A673 (cell line): ENCODE data around the gene ZBTB1. TPM values are rescaled to one million over a fixed set of nuclear protein-coding genes. Genes with fewer than 3 reads are reported as not detected.

Source experiments
- BruUV-seq: library from RNA; stranded (reverse); fragments of 400-500 nt; replicated peaks from 2 replicates; lab custom pipeline; 2021; lab: Mats Ljungman, UMichigan
- CTCF ChIA-PET: fragments of 300-600 bp; sonication (Branson Sonifier 250); formaldehyde crosslinking; loops from one replicate; lab custom pipeline; 2022; ENCODE audit warnings: antibody characterized with exemption; lab: Charles Lee
- POLR2A ChIA-PET: fragments of 300-600 bp; sonication (Branson Sonifier 250); formaldehyde crosslinking; loops from one replicate; lab custom pipeline; 2022; ENCODE audit warnings: antibody characterized with exemption; ENCODE audit not compliant: low non-redundant PET; lab: Charles Lee
- DNase-seq: peaks from one replicate; pipeline ENCODE4 v3.0.0-alpha.2; 2015; ENCODE audit warnings: low spot score
- H3K27ac ChIP-seq: fragments of 200-600 bp; sonication (generic); 2 replicates; pipeline ENCODE4 v1.5.1; 2016; ENCODE audit warnings: mixed run types, low read depth, mild to moderate bottlenecking, mixed read lengths, antibody characterized with exemption, low read length; ENCODE audit not compliant: poor library complexity, severe bottlenecking
- H3K27me3 ChIP-seq: fragments of 200-600 bp; sonication (generic); replicated peaks from 2 replicates; pipeline ENCODE4 v1.6.1; 2017; ENCODE audit warnings: mixed run types, low read depth, mild to moderate bottlenecking, mixed read lengths, antibody characterized with exemption, low read length; ENCODE audit not compliant: insufficient read depth, poor library complexity
- H3K36me3 ChIP-seq: fragments of 200-600 bp; sonication (generic); 2 replicates; pipeline ENCODE4 v1.6.1; 2016; ENCODE audit warnings: mixed run types, mild to moderate bottlenecking, mixed read lengths, antibody characterized with exemption, low read length; ENCODE audit not compliant: insufficient read depth, poor library complexity, severe bottlenecking
- H3K4me1 ChIP-seq: fragments of 200-600 bp; sonication (generic); 2 replicates; pipeline ENCODE4 v1.6.1; 2017; ENCODE audit warnings: mixed run types, mild to moderate bottlenecking, mixed read lengths, antibody characterized with exemption, low read length; ENCODE audit not compliant: insufficient read depth, poor library complexity, severe bottlenecking
- H3K4me3 ChIP-seq: fragments of 200-600 bp; sonication (generic); 2 replicates; pipeline ENCODE4 v1.5.1; 2016; ENCODE audit warnings: low read depth, mixed run types, mild to moderate bottlenecking, mixed read lengths, low read length; ENCODE audit not compliant: poor library complexity, severe bottlenecking
- H3K9me3 ChIP-seq: fragments of 200-600 bp; sonication (generic); 2 replicates; pipeline ENCODE4 v1.6.1; 2016; ENCODE audit warnings: mixed run types, low read depth, mild to moderate bottlenecking, mixed read lengths, antibody characterized with exemption, low read length; ENCODE audit not compliant: poor library complexity, severe bottlenecking
- EZH2 ChIP-seq: fragments of 200-600 bp; sonication (generic); IDR thresholded peaks from 2 replicates; pipeline ENCODE4 v1.6.1; 2017; ENCODE audit warnings: borderline replicate concordance, low read depth, mild to moderate bottlenecking, mixed read lengths, antibody characterized with exemption, low read length; ENCODE audit not compliant: poor library complexity, severe bottlenecking
- intact Hi-C: fragments of 100-400 bp; cut with micrococcal nuclease; formaldehyde crosslinking; loops from one replicate; pipeline ENCODE4 v1.10.0; 2022; ENCODE audit not compliant: unreplicated experiment
- total RNA-seq: library from RNA; stranded (reverse); gene quantifications from 2 replicates; pipeline ENCODE4 v1.2.3, GENCODE V29; 2021
- TF ChIP-seq, protein P1 (sequence below): fragments of 300-800, 200-600 bp; sonication (generic); conservative IDR thresholded peaks from 2 replicates; pipeline ENCODE4 v1.5.1; 2017; ENCODE audit warnings: low read depth, mild to moderate bottlenecking, antibody characterized with exemption, low read length, moderate library complexity, mixed read lengths

Gene ZBTB1
- total RNA-seq, 1 experiment from 2014 or later = 37.7 TPM

DNA sequence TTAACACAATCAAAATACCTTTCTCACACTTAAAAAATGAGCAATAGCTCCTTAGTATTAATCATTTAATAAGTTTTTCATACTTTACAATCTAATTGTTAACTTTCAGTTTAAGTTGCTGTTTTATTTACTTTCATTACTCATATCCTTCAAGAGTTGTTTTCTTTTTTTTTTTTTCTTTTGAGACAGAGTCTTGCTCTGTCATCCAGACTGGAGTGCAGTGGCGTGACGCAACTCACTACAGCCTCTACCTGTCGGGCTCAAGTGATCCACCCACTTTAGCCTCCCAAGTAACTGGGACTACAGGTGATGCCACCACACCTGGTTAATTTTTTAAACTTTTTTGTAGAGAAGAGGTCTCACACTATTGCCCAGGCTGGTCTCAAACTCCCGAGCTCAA, 16.1 kb downstream of the ZBTB1 start:
- intact Hi-C loops = no loop called here
- TF ChIP-seq EZH2 = no peak
- TF ChIP-seq, protein P1, sequence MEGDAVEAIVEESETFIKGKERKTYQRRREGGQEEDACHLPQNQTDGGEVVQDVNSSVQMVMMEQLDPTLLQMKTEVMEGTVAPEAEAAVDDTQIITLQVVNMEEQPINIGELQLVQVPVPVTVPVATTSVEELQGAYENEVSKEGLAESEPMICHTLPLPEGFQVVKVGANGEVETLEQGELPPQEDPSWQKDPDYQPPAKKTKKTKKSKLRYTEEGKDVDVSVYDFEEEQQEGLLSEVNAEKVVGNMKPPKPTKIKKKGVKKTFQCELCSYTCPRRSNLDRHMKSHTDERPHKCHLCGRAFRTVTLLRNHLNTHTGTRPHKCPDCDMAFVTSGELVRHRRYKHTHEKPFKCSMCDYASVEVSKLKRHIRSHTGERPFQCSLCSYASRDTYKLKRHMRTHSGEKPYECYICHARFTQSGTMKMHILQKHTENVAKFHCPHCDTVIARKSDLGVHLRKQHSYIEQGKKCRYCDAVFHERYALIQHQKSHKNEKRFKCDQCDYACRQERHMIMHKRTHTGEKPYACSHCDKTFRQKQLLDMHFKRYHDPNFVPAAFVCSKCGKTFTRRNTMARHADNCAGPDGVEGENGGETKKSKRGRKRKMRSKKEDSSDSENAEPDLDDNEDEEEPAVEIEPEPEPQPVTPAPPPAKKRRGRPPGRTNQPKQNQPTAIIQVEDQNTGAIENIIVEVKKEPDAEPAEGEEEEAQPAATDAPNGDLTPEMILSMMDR = no peak
- DNase-seq = no peak
- Histone ChIP-seq H3K4me1 (no peaks in the 10 kb centered on the region), H3K27ac (no peak overlapping the region), H3K9me3 (no peaks in the 10 kb centered on the region), H3K27me3 (no peaks in the 10 kb centered on the region), H3K36me3 (peaks cover 28% of the 10 kb centered on the region), H3K4me3 (no peak overlapping the region)
- no TSS peak for BruUV-seq
- CTCF ChIA-PET = no interaction called here
- POLR2A ChIA-PET = no interaction called here

DNA sequence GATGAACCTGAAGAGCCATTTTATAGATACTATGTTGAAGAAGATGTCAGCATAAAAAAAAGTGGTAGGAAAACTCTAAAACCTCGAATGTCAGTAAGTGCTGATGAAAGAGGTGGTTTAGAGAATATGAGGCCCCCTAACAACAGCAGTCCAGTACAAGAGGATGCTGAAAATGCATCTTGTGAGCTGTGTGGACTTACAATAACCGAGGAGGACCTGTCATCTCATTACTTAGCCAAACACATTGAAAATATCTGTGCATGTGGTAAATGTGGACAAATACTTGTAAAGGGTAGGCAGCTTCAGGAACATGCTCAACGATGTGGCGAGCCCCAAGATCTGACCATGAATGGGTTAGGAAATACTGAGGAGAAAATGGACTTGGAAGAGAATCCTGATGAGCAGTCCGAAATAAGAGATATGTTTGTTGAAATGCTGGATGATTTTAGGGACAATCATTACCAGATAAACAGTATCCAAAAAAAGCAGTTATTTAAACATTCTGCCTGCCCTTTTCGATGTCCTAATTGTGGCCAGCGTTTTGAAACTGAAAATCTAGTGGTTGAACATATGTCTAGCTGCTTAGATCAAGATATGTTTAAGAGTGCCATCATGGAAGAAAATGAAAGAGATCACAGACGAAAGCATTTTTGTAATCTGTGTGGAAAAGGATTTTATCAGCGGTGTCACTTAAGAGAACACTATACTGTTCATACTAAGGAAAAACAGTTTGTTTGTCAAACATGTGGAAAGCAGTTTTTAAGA, 18.2 kb downstream of the ZBTB1 start:
- intact Hi-C loops = no loop called here
- no peak for TF ChIP-seq EZH2
- Histone ChIP-seq H3K36me3 (peaks cover 28% of the 10 kb centered on the region), H3K27me3 (no peaks in the 10 kb centered on the region), H3K9me3 (no peaks in the 10 kb centered on the region), H3K4me3 (no peak overlapping the region), H3K27ac (no peak overlapping the region), H3K4me1 (no peaks in the 10 kb centered on the region)
- CTCF ChIA-PET = interaction anchor here (0.7 kb wide), 1 partner anchor 300 kb away, joined by 3 read pairs; no protein-coding TSS in a partner anchor
- DNase-seq = no peak
- POLR2A ChIA-PET = no interaction called here
- no TSS peak for BruUV-seq

DNA sequence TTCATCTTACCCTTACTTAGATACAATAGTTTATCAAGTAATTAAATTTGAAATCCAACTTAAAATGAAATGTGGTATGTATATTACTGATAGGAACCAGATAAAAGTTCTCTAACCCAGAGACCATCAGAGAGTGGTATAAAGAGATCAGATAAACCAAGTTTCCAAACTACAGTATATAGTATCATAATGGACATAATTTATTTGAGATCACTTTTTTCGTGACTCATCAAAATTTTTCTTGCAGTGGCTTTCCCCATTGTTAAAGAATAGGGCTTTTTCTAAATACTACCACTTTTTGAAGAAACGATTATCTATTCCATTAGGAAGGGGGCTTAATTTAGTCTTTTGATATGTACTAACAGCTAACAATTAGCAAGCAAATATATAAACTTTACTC, 20.8 kb downstream of the ZBTB1 start:
- no peak for DNase-seq
- Histone ChIP-seq H3K36me3 (peaks cover 28% of the 10 kb centered on the region), H3K9me3 (no peaks in the 10 kb centered on the region), H3K4me1 (peaks cover 5% of the 10 kb centered on the region), H3K27ac (no peak overlapping the region), H3K27me3 (no peaks in the 10 kb centered on the region), H3K4me3 (no peak overlapping the region)
- no TSS peak for BruUV-seq
- POLR2A ChIA-PET = no interaction called here
- intact Hi-C loops = no loop called here
- TF ChIP-seq EZH2 = no peak
- TF ChIP-seq, protein P1 = no peak
- CTCF ChIA-PET = no interaction called here
